WTC11 (cell line): ENCODE results near the gene HPSE.

Source experiments
- AFF4 ChIP-seq: sonication (generic); formaldehyde crosslinking; IDR thresholded peaks from 2 replicates; pipeline ENCODE4 v1.8.1; 2023; ENCODE audit warnings: mild to moderate bottlenecking, missing genetic modification reagents, borderline replicate concordance
- ATF2 ChIP-seq: sonication (generic); formaldehyde crosslinking; IDR thresholded peaks from 2 replicates; pipeline ENCODE4 v1.8.1; 2022; ENCODE audit warnings: low read depth, missing genetic modification reagents, borderline replicate concordance
- CREB1 ChIP-seq: sonication (generic); formaldehyde crosslinking; IDR thresholded peaks from 2 replicates; pipeline ENCODE4 v1.8.0; 2023; ENCODE audit warnings: mild to moderate bottlenecking, missing genetic modification reagents
- CREM ChIP-seq: sonication (generic); formaldehyde crosslinking; IDR thresholded peaks from 2 replicates; pipeline ENCODE4 v1.8.1; 2022; ENCODE audit warnings: mild to moderate bottlenecking, missing genetic modification reagents, moderate library complexity
- CTCF ChIP-seq: fragments of 200-600 bp; IDR thresholded peaks from 2 replicates; pipeline ENCODE4 v1.8.0; 2022; ENCODE audit warnings: antibody characterized with exemption
- E2F4 ChIP-seq: sonication (generic); formaldehyde crosslinking; IDR thresholded peaks from 2 replicates; pipeline ENCODE4 v1.8.1; 2022; ENCODE audit warnings: low read depth, mild to moderate bottlenecking, moderate library complexity, missing genetic modification reagents, borderline replicate concordance
- FOXP1 ChIP-seq: sonication (generic); formaldehyde crosslinking; IDR thresholded peaks from 2 replicates; pipeline ENCODE4 v1.8.0; 2022; ENCODE audit warnings: missing genetic modification reagents, mild to moderate bottlenecking, moderate library complexity, borderline replicate concordance
- FOXP4 ChIP-seq: sonication (generic); formaldehyde crosslinking; IDR thresholded peaks from 2 replicates; pipeline ENCODE4 v1.8.0; 2022; ENCODE audit warnings: mild to moderate bottlenecking, missing genetic modification reagents
- IRF1 ChIP-seq: sonication (generic); formaldehyde crosslinking; IDR thresholded peaks from 2 replicates; pipeline ENCODE4 v1.8.0; 2023; ENCODE audit warnings: missing genetic modification reagents
- ZNF512 ChIP-seq: sonication (generic); formaldehyde crosslinking; IDR thresholded peaks from 2 replicates; pipeline ENCODE4 v1.8.1; 2022; ENCODE audit warnings: missing genetic modification reagents, borderline replicate concordance

- TF ChIP-seq CREM (CRISPR knock-in tag) (no peak), AFF4 (CRISPR knock-in tag) (no peak), CTCF (peak; percentile 66; the same call in 1 of the 2 replicates), ATF2 (CRISPR knock-in tag) (no peak), ZNF512 (CRISPR knock-in tag) (no peak), FOXP4 (no peak), E2F4 (CRISPR knock-in tag) (no peak), CREB1 (CRISPR knock-in tag) (no peak), IRF1 (CRISPR knock-in tag) (no peak), FOXP1 (no peak)
Observed at GRCh38 chr4:83252782-83253405, 81.8 kb downstream of the HPSE start.
